DLD1 (cell line): ENCODE data around the gene ATG13.

Experiments used
- in situ Hi-C: cut with HindIII; loops from 2 replicates; pipeline ENCODE4 v1.10.0; 2017; ENCODE audit warnings: low sequenced_read_pairs

Gene ATG13

GRCh38 chr11:46604796-46605195 lies 12.6 kb upstream of the ATG13 start:
- in situ Hi-C loops, result no loop called here

- in situ Hi-C loops, result no loop called here
These were observed 9.8 kb upstream of the ATG13 start for GRCh38 chr11:46607516-46607915.

- in situ Hi-C loops, result no loop called here
These were observed 8.0 kb upstream of the ATG13 start for GRCh38 chr11:46609386-46609785.

- in situ Hi-C loops, result no loop called here
These were observed 5.6 kb upstream of the ATG13 start for GRCh38 chr11:46611526-46612304.

GRCh38 chr11:46612326-46612725 lies 5.0 kb upstream of the ATG13 start:
- in situ Hi-C loops, result no loop called here

- in situ Hi-C loops, result no loop called here
These were observed 1.6 kb upstream of the ATG13 start for GRCh38 chr11:46615756-46616155.

- in situ Hi-C loops, result no loop called here
These were observed 711 bp upstream of the ATG13 start for GRCh38 chr11:46616551-46617133.

- in situ Hi-C loops, result no loop called here
These were observed 590 bp downstream of the ATG13 start for GRCh38 chr11:46617972-46618314.

- in situ Hi-C loops, result no loop called here
These were observed 1.5 kb downstream of the ATG13 start for GRCh38 chr11:46618837-46619236.

- in situ Hi-C loops, result no loop called here
These were observed 8.1 kb downstream of the ATG13 start for GRCh38 chr11:46625406-46625805.

- in situ Hi-C loops, result no loop called here
These were observed 11.6 kb downstream of the ATG13 start for GRCh38 chr11:46628961-46629360.

- in situ Hi-C loops, result no loop called here
These were observed 12.9 kb downstream of the ATG13 start for GRCh38 chr11:46630237-46630636.

GRCh38 chr11:46631676-46632075 lies 14.3 kb downstream of the ATG13 start:
- in situ Hi-C loops, result no loop called here

GRCh38 chr11:46632502-46632901 lies 15.1 kb downstream of the ATG13 start:
- in situ Hi-C loops, result no loop called here

- in situ Hi-C loops, result no loop called here
These were observed 16.2 kb downstream of the ATG13 start for GRCh38 chr11:46633291-46634217.

GRCh38 chr11:46635557-46636139 lies 18.3 kb downstream of the ATG13 start:
- in situ Hi-C loops, result no loop called here

- in situ Hi-C loops, result no loop called here
These were observed 20.2 kb downstream of the ATG13 start for GRCh38 chr11:46637546-46637945.

GRCh38 chr11:46639197-46639839 lies 22.0 kb downstream of the ATG13 start:
- in situ Hi-C loops, result no loop called here

- in situ Hi-C loops, result no loop called here
These were observed 22.9 kb downstream of the ATG13 start for GRCh38 chr11:46640036-46640788.

GRCh38 chr11:46641639-46642038 lies 24.3 kb downstream of the ATG13 start:
- in situ Hi-C loops, result no loop called here
